Astrocyte of the cerebellum (primary cell): Measurements from ENCODE around the gene PACS2.

Experiments
- DNase-seq: peaks from one replicate; pipeline ENCODE4 v3.0.0-alpha.2; 2011; ENCODE audit warnings: low read depth
- H3K4me3 ChIP-seq: 2 replicates; pipeline ENCODE4 v1.5.1; 2011; ENCODE audit warnings: mild to moderate bottlenecking, low read depth, low read length, moderate library complexity
- in situ Hi-C: cut with HindIII; loops from 2 replicates; pipeline ENCODE4 v1.10.0; 2017; ENCODE audit warnings: low sequenced_read_pairs
- TF ChIP-seq, protein P1 (sequence below): IDR thresholded peaks from 2 replicates; pipeline ENCODE4 v1.5.1; 2012; ENCODE audit warnings: low read length, low read depth, moderate library complexity, mild to moderate bottlenecking; ENCODE audit errors: missing control alignments

PACS2 gene

GRCh38 chr14:105399466-105399775 is 84.9 kb downstream of the PACS2 start:
- DNase-seq, result no peak
- TF ChIP-seq, protein P1, sequence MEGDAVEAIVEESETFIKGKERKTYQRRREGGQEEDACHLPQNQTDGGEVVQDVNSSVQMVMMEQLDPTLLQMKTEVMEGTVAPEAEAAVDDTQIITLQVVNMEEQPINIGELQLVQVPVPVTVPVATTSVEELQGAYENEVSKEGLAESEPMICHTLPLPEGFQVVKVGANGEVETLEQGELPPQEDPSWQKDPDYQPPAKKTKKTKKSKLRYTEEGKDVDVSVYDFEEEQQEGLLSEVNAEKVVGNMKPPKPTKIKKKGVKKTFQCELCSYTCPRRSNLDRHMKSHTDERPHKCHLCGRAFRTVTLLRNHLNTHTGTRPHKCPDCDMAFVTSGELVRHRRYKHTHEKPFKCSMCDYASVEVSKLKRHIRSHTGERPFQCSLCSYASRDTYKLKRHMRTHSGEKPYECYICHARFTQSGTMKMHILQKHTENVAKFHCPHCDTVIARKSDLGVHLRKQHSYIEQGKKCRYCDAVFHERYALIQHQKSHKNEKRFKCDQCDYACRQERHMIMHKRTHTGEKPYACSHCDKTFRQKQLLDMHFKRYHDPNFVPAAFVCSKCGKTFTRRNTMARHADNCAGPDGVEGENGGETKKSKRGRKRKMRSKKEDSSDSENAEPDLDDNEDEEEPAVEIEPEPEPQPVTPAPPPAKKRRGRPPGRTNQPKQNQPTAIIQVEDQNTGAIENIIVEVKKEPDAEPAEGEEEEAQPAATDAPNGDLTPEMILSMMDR, result no peak
- in situ Hi-C loops, result no loop called here
- H3K4me3 ChIP-seq, result peak overlapping the region; percentile 71

DNA sequence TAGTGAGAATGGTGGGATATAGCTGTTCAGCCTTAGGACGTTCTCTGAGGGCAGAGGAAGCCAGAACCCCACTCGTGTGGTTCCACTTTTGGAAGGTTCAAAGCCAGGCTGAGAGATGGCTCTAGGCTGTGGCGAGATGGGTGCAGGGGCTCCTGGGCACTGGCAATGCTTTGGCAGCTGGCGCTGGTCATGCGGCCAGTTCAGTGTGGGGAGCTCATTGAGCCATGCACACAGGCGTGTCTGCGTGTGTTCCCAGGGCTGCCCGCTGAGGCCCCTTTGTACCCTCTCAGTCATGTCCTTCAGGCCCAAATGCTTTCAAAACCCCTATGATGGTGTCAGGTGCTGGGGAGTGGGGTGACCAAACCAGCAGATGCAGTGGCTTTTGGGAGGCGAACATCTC is 85.5 kb downstream of the PACS2 start:
- in situ Hi-C loops, result loop anchor here (5.0 kb wide), 1 partner anchor 43 kb away; no protein-coding TSS in a partner anchor
- H3K4me3 ChIP-seq, result no peak overlapping the region
- TF ChIP-seq, protein P1, result no peak
- DNase-seq, result no peak

GRCh38 chr14:105401699-105402098 is 87.2 kb downstream of the PACS2 start:
- no peak for DNase-seq
- in situ Hi-C loops, result loop anchor here (5.0 kb wide), 1 partner anchor 44 kb away; no protein-coding TSS in a partner anchor
- H3K4me3 ChIP-seq, result no peak overlapping the region
- TF ChIP-seq, protein P1, result no peak

DNA sequence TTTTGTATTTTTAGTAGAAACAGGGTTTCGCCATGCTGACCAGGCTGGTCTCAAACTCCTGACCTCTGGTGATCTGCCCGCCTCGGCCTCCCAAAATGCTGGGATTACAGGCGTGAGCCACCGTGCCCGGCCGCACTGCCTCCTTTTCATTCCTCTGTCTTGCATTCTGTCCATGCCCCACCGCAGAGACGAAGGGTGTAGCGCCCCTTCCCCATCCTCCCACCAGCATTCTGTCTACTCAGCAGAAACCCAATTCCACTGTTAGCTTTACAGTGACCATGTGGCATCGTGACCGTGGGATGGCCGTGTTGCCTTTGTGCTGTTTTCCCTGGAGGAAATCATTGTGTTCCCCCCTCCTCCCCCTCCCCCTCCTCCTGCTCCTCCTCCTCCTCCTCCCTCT is 94.0 kb downstream of the PACS2 start:
- no peak overlapping the region for H3K4me3 ChIP-seq

GRCh38 chr14:105409364-105409763 is 94.8 kb downstream of the PACS2 start:
- TF ChIP-seq, protein P1, result no peak
- H3K4me3 ChIP-seq, result no peak overlapping the region
- no peak for DNase-seq
- in situ Hi-C loops, result no loop called here

More for the DNA sequence above, 94.0 kb downstream of the PACS2 start:
- in situ Hi-C loops, result no loop called here
- TF ChIP-seq, protein P1, result no peak
- no peak for DNase-seq

DNA sequence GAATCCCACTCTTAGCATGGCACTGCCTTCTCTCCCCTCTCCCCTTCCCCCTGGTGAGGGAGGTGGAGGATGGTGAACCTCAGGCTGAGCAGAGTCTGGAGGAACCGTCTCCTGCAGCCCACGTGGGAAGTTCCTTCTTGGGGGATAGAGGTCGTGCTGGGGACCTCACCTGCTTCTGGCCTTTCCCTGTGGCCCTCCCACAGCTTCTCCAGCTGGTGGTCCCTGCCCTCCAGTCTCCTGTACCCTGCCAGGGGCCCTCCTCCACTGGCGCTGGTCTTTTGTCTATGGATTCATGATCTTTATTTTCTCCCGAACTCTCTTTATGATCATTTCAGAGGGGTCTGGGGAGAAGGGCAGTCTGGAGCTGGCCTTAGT is 96.1 kb downstream of the PACS2 start:
- no peak for DNase-seq
- H3K4me3 ChIP-seq, result peak overlapping the region; percentile 23
- TF ChIP-seq, protein P1, result no peak
- in situ Hi-C loops, result no loop called here
